ENCODE data around the gene AHDC1. TPM values are rescaled to one million over a fixed set of nuclear protein-coding genes. Genes with fewer than 3 reads are reported as not detected.

Gene AHDC1
- total RNA-seq, 1 donor from 2014 or later: 18.0 TPM

DNA sequence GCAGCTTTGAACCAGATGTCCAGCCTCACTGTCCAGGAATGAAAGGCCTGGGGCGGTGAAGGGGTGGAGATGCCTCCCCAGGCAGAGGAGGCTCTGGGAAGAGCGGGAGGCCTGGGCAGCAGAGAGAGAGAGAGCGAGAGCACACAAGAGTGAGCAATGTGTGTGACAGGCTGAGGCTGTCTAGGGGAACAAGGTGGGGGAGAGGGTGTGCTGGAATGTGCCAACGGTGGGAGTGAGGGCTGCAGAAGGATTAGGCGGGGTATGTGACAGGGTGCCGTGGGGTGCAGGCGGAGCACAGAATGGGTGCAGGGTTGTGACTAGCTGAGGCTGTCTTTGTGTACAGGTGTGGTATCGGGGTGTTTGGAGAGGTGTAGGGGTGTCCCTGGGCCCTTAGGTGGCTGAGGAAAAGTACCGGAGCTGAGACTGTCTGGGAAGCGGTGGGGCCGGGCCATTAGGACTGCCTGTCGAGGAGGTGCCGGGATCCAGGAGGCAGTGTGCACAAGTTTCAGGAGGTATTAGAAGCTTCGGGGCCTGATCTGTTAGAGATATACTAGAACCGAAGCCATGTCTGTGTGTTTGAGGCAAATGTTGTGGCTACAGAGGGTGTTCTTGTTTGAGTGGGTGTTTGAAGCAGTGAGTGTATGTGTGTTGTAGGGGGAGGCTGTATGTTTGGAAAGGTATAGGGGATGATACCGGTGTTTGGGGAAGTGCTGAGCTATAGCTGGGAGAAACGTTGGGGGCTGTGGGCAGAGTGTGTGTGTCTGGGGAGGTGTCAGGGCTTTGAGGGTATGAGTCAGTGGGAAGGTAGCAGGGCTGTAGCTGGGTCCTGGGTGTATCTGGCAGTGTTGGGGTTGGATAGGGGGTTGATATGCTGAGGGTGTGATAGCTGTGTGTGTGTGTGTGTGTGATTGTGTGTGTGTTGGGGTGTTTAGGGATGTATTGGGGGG is 9.1 kb downstream of the AHDC1 start:
- Histone ChIP-seq H3K36me3 (ENCODE audit: control insufficient read depth, insufficient read depth, low read length) (no peaks in the 10 kb centered on the region), H3K4me3 (ENCODE audit: low read depth, low read length) (no peak overlapping the region), H3K27me3 (ENCODE audit: control insufficient read depth, insufficient read depth, low read length) (no peaks in the 10 kb centered on the region)
- no peak for DNase-seq (ENCODE audit: low read depth)
- TF ChIP-seq, protein P1, sequence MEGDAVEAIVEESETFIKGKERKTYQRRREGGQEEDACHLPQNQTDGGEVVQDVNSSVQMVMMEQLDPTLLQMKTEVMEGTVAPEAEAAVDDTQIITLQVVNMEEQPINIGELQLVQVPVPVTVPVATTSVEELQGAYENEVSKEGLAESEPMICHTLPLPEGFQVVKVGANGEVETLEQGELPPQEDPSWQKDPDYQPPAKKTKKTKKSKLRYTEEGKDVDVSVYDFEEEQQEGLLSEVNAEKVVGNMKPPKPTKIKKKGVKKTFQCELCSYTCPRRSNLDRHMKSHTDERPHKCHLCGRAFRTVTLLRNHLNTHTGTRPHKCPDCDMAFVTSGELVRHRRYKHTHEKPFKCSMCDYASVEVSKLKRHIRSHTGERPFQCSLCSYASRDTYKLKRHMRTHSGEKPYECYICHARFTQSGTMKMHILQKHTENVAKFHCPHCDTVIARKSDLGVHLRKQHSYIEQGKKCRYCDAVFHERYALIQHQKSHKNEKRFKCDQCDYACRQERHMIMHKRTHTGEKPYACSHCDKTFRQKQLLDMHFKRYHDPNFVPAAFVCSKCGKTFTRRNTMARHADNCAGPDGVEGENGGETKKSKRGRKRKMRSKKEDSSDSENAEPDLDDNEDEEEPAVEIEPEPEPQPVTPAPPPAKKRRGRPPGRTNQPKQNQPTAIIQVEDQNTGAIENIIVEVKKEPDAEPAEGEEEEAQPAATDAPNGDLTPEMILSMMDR (IDR thresholded peaks at IDR 0.05; ENCODE audit: insufficient read depth, low read length, poor library complexity, severe bottlenecking): no peak

DNA sequence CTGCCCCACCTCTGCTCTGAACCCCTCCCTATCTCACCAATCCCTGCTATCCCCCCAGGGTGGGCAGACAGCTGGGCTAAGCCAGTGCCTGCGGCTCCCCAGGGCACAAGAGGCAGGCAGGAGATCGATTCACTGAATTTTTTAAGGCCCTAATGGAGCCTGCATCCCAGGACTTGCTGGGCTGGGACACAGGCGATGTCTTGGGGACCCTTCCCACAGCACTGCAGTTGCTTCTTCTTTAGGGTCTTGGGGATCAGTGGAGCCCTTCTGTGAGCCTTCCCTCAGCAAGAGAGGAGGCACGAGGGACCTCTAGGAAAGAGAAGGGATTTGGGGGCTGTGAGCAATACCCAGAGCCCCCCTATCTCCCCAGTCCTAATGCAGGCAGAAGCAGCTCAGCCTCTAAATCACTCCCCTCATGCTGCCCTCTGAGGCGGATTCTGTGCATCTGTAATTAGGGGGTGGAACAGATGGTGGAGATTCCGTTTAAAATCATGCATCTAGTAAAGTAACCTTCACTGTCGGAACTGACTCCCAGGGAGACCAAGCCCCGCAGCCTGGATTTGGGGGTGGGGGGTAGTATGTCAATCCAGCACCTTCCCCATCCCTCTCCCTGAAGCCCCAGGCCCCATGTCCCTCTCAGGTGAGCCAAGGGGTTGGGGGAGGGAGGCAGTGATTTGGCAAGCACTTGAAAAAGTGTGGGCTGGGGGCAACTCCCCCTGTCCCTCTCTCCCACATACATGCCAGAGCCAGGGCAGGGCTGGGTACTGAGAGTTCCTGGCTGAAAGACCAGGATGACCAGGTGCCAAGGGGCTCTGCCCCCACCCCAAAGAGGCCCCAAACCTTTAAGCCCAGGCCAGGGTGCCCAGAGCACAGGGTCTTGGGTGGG is 10.0 kb downstream of the AHDC1 start:
- Histone ChIP-seq H3K27me3 (ENCODE audit: control insufficient read depth, insufficient read depth, low read length) (no peaks in the 10 kb centered on the region), H3K4me3 (ENCODE audit: low read depth, low read length) (no peak overlapping the region), H3K36me3 (ENCODE audit: control insufficient read depth, insufficient read depth, low read length) (no peaks in the 10 kb centered on the region)
- TF ChIP-seq, protein P1 (IDR thresholded peaks at IDR 0.05; ENCODE audit: insufficient read depth, low read length, poor library complexity, severe bottlenecking): no peak
- DNase-seq (ENCODE audit: low read depth): no peak

DNA sequence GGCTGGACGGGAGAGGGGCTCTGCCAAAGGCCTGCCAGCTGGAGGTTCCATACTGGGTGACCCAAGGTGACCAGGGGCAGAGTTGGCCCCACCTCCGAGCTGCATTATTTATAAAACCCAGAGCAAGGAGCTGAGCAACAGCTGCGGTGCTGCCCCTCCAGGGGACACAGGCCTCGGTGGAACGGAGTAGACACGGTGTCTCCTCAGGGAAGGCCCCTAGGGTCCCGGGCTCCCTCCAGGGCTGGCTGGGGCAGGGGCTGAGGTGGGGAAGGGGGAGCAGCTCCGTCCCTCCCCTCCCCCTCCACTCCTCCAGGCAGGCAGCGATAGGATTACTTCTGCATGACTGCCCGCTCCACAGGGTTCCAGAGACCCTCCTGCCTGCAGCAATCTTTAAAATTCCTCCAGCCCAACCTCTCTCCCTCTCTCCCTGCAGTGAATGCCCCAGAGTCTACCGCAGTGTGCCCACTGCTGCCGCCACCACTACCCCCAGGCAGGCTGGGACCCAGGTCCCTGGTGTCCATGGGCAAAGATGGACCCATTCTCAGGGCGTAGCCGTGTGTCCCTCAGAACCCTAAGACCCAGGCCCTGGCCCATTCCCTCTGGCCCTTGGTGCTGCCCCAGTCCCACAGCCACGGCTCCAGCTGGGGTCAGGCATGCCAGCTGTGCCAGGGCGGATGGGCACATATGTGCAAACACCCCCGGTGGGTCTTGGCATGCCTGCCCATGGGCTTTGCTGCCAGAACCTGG is 10.8 kb downstream of the AHDC1 start:
- no peak for DNase-seq (ENCODE audit: low read depth)
- H3K4me3 ChIP-seq (ENCODE audit: low read depth, low read length): no peak overlapping the region
- TF ChIP-seq, protein P1 (IDR thresholded peaks at IDR 0.05; ENCODE audit: insufficient read depth, low read length, poor library complexity, severe bottlenecking): no peak
- H3K36me3 ChIP-seq (ENCODE audit: control insufficient read depth, insufficient read depth, low read length): no peaks in the 10 kb centered on the region
- no peaks in the 10 kb centered on the region for H3K27me3 ChIP-seq (ENCODE audit: control insufficient read depth, insufficient read depth, low read length)

DNA sequence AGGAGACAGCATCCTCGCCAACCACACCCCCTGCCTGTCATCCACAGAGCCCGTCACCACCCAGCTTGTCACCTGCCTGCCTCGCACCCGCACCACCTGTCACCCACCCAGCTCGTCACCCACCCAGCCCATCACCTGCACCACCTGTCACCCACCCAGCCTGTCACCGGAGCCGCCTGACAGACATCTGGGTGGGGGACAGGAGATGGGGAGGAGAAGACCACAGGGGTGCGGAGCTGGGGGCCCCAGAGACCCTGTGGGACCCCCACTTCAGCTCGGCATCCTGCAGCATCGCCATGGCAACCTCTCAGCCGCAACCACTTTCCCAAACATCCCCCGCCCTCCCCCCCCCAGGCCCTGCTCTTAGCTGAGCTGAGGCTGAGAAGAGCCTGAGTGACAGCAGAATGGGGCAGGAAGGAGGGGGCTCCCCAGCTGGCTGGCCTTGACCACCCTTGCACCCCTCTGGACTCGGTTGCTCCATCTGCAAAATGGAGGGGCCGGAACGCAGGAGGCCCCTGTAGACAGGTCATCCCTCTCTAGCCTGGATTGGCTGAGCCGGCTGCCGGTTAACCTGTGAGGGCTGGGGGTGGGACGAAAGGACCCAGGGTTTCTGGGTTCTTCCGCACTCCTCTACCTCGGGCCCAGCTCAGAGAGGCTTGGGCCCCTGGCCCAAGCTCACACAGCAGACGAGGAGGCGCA is 11.6 kb downstream of the AHDC1 start:
- no peaks in the 10 kb centered on the region for H3K27me3 ChIP-seq (ENCODE audit: control insufficient read depth, insufficient read depth, low read length)
- H3K36me3 ChIP-seq (ENCODE audit: control insufficient read depth, insufficient read depth, low read length): no peaks in the 10 kb centered on the region
- no peak for DNase-seq (ENCODE audit: low read depth)
- TF ChIP-seq, protein P1 (IDR thresholded peaks at IDR 0.05; ENCODE audit: insufficient read depth, low read length, poor library complexity, severe bottlenecking): no peak
- no peak overlapping the region for H3K4me3 ChIP-seq (ENCODE audit: low read depth, low read length)

DNA sequence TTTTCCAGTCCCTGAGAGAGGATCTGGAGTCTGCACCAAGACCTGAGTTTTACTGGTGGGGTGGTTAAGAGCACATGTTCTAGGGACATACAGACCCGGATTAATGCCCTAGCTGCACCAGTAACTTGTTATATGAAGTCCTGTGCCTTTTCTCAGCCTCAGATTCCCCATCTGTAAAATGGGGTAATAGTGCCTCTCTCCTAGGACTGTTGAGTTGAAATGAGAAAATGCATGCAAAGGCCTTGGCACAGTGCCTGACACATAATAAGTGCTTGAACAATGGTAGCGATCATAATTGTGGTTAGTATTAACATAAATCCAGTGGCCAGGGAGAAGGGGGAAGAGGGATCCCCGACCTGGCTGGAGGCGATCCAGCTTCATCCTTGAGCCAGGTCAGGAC is 12.3 kb downstream of the AHDC1 start:
- DNase-seq (ENCODE audit: low read depth): no peak
- TF ChIP-seq, protein P1 (IDR thresholded peaks at IDR 0.05; ENCODE audit: insufficient read depth, low read length, poor library complexity, severe bottlenecking): no peak
- H3K27me3 ChIP-seq (ENCODE audit: control insufficient read depth, insufficient read depth, low read length): no peaks in the 10 kb centered on the region
- no peak overlapping the region for H3K4me3 ChIP-seq (ENCODE audit: low read depth, low read length)
- no peaks in the 10 kb centered on the region for H3K36me3 ChIP-seq (ENCODE audit: control insufficient read depth, insufficient read depth, low read length)
